Activated CD8-positive, alpha-beta memory T cell treated with anti-CD3 and anti-CD28 coated beads for 48 hours (primary cell): ENCODE measurements around the gene GRIA3.

Experiments used
- DNase-seq, 3 experiments: peaks; one replicate each; pipeline ENCODE4 v3.0.0-alpha.2; 2020; ENCODE audit warnings: low read depth in 2 of 3, low spot score in 2 of 3

The GRIA3 gene

DNA sequence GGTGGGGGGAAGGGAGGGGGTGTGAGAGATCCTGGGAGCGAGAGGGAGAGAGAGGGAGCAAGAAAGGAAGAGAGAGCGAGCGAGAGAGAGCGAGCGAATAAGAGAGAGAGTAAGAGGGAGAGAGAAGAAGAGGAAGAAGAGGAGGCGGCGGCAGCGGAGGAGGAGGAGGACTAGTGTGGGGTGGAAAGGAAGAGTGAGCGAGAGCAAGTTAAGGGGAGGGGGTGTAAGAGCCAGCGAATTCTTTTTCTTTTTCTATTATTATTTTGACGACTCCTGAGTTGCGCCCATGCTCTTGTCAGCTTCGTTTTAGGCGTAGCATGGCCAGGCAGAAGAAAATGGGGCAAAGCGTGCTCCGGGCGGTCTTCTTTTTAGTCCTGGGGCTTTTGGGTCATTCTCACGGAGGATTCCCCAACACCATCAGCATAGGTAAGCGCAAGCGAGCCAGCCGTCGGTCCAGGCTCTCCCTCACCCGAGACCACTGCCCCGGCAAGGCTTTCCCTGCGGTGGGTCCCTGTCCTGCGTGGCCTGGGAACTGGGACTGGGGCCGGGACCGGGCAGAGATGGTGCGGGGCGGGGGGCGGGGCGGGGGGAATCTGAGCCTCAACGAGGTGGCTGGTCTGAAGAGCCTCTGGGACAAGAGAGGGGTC lies at the start of gene GRIA3:
Gene GRIA3, plus strand, starts transcription at position 60 of the 647 bp plus-strand sequence. Its CDS starts 258 bp downstream, at position 318.
- DNase-seq, result no peak

DNA sequence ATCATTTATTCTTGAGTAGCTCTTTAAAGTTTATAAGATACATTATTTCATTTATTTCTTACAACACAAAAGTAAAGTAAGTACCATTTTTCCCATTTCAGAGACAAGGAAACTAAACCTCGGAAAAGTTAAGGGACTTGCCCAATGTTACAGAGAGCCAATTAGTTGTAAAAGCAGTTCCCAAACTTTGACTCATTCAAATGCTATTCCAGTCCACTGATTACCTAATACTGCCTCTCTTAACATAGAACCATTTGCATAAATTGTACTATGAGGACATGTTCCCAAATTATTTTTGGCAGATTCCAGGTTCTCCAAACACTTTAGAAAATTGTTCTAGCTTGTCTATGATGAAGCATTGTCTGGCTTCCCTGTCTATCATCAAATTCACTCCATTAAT lies 45.6 kb upstream of the GRIA3 start:
- DNase-seq, result no peak

DNA sequence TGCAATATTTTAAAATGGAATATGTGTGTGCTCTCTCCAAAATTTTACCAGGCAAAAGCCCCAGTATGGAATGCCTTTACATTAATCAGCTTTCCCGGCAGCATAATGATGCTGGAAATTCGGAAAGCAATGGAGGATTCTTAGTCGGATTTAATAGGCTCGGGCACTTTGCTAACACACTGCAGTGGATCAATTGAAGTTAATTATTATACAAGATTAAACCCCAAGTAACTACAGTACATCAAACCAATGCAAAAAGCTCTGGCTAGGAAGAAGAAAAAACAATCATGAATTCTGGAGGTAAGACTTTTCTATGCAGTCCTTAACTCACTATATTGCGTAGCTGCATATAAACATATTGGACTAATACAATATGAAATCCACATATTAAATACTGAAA lies 43.6 kb upstream of the GRIA3 start:
- no peak for DNase-seq

DNA sequence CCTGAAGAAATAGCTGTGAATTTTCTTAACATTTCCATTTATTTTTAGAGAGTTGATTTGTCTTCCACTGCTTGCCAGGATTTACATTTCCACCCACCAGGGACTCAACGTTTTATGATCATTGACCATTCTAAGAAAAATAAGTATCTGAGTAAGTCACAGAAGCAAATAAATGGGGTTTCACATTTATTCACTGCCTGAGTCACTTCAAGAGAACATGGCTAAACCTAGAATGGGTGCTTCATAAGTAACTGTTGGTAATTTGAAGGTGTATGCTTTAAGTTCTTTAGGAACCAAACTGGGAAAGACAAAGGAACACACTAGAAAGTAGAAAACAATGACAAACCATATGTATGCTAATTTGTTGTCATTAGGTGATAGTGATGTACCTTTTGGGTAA lies 43.2 kb upstream of the GRIA3 start:
- DNase-seq, result no peak

DNA sequence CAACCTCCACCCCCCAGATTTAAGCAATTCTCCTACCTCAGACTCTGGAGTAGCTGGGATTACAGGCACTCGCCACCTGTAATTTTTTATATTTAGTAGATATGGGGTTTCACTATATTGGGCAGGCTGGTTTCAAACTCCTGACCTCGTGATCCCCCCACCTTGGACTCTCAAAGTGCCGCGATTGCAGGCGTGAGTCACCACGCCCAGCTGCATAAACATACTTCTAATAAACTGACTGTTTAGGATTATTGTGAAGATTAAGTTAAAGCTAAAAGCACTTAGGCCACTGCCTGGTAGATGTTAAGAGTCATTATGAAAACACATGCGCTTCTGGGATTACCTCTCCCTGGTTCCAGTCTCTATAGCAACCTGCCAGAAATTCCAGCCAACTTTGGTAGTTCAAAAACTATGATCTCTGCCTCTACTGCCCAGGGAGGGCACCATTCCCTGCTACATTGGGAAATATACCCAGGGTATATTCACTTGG lies 30.2 kb upstream of the GRIA3 start:
- no peak for DNase-seq

DNA sequence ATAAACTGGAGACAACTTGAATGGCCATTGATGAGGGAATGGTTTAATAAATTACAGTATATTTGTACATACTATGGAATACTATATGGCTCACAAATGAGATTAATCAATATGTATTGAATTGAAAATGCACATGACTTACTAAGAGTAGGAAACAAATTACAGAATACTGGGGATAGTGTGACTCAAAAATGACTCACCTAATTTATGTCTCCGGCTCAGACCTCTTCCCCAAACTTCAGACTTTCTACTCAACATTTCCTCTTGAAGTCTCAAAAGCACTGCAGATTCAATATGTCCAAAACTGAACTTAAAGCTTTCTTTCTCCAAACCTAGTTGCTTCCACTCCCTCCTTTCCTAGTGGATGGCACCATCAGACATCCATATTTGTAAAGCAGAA lies 28.8 kb upstream of the GRIA3 start:
- DNase-seq, result no peak

DNA sequence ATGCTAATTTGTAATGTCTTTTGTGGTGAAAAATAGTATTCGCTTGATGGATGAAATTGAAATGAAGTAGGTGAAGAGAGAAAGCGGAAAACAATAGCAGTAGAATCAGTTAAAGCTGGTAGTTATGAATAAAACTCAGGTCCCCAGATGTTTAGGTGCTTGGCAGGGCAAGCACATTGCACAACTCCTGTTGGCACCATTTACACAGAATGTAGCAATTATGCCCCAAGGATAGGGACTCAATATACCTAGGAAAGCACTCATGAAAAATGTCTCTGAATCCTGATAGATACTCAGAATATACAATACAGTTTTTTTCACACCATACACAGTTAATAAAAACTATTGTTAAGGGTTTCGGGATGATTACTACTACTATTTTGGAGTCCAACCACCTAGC lies 26.5 kb upstream of the GRIA3 start:
- DNase-seq, result no peak

DNA sequence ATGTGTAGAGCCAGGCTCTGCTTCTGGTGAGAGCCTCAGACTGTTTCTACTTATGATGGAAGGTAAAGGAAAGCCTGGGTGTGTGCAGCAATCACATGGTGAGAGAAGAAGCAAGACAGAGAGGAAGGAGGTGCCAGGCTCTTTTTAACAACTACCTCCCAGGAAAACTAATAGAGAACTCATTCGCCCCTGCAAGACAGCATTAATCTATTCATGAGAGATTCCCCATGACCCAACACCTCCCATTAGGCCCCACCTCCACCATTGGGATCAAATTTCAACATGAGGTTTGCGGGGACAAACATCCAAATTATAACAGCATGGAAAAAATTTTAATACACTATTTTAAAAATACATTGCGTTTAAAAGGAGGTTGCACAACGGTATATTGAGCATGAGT lies 24.7 kb upstream of the GRIA3 start:
- no peak for DNase-seq

DNA sequence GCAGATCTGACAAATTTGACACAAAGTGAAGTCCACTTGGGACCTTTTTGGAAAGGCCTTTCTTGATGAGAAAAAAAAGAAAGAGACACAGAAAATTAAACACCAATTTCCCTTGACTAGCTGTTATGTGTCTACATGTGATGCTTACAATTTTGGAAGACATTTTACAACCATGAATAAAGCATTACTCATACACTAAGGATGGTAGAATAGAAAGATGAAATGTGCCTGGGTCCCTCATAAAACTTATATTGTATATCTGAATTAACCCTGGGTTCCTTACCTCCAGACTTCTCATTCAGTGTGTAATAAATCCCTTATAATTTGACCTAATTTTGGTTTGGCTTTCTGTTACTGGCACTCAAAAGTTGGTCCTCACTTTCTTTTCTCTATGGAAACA lies 16.5 kb upstream of the GRIA3 start:
- DNase-seq, result no peak

DNA sequence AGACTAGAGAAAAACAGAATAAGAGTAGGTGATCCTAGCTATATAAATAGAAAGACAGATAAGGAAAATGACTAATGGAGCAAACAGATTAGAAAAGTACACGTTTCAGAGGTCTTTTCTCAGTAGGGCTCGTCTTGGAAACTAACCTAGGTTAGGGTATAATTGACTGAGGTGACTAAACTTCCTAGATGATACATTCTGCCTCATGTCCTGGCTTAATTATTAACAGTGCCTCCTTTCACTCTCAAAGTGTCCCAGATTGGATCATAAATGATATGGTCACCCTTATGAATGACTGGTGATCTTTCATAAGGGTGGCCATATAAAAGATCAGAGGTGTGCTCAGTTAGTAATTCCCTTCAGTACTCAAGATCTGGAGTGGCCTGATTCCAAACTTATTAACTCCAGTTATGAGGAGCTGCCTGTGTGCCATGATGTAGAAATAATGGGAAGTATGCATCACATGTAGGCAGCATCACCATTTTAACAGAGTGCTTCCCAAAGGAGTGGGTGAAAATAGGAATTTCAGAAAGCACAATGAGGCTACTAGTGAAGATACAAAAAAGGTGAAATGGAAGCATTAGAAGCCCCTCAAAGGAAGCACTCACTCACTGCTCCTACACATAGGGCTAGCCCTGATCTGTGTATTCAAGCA lies 14.7 kb upstream of the GRIA3 start:
- no peak for DNase-seq

DNA sequence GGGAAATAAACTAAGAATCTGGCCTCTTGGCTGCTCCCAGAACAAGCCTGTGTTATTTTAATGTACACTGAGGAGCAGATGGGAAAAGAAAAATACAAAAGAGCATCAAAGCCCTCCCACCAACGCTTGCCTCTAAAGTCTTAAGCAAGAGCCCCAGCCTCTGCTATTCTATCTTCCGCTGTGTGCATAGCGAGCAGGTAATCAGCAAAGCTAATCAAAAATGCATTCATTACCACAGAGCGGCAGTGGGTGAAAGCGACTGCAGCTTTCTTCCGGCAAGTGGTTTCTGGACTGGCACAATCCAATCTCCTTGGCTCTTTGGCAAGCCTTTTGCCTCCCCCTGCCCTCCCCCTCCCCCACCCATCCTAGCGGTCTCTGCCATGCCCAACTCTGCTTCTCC lies 13.5 kb upstream of the GRIA3 start:
- DNase-seq, result no peak

DNA sequence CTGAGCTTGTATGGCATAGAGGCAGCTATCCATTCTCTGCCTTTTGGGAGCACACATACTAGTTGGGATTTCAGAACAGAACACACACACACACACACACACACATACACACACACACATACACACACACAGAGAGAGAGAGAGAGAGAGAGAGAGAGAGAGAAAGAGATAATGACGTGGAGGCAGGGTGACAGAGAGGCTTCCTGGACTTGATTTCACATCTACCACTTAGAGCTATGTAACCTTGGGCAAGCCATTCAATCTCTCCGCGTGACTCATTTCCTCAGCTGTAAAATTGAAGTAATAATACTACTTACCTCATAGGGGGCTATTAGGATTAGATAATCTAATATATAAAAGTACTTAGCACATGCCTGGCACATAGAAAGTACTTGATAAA lies 12.3 kb upstream of the GRIA3 start:
- no peak for DNase-seq

DNA sequence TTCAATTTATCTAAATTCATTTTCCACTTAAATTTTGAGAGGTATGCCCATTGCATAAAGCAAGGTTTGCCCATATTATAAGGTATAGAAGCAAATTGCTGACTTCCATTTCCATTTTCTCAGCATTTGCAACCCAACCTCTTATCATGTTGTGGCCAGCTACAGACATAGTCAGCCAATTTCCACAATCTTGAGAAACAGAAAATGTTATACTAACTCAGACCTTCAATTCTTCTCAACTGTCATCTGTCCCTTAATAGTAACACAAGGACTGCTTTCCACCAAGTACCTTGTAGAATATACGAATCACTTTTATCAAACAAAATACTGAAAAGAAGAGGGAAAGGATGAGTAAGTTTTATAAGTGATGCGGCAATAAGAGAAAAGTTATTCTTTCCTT lies 11.2 kb upstream of the GRIA3 start:
- DNase-seq, result no peak

DNA sequence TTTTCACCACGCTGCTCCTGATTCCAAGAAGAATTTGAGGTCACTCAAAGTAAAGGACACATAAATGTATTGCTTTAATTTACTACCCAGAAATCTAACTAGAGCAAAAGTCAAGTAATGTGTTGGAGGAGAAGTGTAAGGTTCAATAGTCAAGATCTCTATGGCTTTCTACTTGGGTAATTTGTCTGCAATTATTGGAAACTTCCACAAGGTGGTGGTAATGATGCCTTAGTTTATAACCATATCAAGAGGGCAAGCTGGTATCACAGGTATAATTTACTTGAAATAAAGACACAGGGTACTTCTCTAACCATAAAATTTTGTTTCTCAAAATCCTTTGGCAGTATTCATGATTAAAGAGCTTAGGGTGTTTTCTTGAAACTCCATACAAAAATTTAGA lies 10.2 kb upstream of the GRIA3 start:
- DNase-seq, result no peak

DNA sequence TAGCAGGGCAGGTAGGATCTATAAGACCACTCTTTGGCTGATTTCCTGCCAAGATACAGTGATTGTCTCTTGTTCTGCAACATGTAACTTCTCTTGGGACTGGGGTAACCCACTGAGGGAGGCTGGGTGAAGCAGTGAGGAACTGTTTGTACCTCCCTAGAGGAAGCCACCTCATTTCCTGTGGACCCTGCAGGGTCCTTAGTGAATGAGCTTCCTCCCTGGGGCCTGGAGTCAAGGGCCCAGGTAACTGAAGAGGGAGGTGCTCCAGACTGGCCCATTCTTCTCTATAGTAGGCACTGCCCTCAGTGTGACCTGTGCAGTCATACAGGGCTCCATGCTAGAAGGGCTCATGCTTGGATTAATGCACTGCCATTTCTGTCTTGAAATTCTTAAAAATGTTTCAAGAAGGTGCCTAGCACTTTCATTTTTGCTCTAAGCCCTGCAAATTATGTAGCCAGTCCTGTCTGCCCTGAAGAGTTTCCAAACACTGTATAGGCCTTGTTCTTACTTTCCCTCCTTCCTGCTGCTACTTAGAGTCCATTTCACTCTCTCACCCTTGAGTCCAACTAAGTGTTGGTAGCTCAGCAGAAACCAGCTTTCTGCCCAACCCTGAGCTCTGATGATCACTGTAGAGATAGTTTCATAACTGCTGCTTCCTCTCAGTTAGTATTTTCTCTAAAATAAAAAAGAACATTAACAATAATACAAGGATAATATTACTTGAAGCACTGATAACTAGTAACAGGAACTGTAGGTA lies 8.5 kb upstream of the GRIA3 start:
- DNase-seq, result no peak

DNA sequence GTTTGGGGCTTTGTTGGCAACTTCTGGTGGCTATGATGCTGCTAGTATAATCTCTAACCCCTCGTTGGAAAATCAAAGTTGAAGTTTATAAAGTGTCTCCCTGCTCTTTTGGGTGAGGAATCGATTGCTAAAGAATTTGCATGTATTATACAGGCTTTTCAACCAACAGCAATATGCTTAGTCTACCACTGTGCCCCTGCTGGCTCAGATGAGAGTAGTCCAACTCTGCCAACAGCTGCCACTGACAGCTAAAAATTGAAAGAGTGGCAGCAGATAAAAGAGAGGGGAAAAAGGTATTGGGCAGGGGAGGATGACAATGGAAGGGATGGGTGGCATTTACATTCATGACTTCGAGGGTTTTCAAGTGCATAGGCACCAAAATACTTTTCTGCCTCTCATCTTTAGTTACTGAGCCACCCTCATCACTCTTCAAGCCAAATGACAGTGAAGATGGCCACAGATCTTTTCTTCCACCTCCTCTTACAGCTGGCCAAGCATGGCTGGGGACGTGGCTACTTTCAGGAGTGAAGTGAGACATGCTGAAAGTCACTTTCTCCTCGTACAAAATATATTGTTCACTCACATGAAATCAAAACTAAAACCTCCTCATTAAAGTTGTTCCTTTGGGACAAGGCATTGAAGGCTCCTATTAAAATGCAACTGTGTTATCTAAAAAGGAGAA lies 2.7 kb upstream of the GRIA3 start:
- DNase-seq, result no peak

DNA sequence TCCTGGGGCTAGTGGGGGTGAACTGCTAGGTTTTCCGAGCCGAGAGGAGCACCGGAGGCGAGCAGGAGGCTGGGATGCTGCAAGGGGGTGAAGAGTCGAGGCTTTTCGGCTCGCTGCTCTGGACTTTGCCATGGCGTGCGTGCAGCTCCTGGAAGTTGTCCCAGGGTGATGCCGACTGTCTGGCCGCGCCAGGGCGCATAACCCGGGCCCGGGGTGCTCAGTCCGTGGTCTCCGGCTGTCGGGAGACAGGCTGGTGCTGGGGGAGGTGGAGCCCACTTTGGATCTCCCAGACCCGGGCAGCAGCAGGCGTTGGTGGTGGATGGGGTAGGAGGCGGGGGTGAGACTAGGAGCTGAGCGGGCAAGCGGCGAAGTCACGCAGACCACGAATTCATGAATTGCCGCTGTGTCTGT lies 793 bp downstream of the GRIA3 start:
- no peak for DNase-seq

DNA sequence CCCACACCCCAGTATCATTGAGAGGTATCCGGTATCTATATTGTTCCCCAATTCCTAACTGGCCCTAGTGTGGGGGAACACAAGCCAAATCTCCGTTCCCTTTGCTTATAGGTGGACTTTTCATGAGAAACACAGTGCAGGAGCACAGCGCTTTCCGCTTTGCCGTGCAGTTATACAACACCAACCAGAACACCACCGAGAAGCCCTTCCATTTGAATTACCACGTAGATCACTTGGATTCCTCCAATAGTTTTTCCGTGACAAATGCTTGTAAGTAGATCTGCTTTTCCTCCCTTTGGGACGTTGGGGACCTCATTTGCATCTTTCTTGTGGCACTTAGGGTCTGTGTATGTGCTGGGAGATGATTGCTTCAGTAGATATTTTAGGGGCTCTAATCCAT lies 1.6 kb downstream of the GRIA3 start:
- DNase-seq, result no peak

DNA sequence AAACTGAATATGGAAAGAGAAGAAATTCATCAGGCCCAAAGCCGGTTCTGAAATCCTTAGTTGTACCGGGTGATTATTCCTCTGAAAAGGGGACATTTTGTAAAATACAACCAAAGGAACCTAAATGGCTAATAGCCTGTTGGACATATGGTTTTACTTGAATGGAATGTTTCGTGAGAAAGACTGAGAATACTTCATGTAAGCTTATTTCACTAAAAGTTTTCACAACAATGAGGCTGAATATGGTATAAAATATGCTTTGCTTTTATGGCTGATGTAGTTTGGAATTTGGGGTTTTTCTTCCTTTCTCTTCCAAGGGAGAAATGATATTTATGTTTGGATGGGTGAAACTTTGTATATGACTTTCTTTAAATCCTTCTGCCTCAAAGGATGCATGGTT lies 2.7 kb downstream of the GRIA3 start:
- DNase-seq, result no peak

DNA sequence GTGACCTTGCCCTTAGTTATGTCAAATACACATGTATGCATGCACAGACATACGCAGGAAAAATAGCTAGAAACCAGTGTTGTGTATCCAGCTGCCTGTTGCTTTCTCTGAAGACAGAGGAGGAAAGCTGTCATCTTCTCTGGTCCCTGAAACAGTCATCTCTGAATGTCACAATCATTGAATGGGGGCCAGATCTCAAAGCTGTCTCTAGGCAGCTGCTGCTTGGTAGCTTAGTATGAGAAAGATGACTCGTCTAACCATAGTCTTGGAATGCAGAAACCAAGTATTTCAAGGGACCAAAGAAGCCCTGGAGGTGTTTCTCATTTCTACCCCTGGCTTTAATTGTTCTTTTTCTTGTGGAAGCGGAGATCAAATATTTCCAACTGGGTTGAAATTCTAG lies 4.0 kb downstream of the GRIA3 start:
- DNase-seq, result no peak

DNA sequence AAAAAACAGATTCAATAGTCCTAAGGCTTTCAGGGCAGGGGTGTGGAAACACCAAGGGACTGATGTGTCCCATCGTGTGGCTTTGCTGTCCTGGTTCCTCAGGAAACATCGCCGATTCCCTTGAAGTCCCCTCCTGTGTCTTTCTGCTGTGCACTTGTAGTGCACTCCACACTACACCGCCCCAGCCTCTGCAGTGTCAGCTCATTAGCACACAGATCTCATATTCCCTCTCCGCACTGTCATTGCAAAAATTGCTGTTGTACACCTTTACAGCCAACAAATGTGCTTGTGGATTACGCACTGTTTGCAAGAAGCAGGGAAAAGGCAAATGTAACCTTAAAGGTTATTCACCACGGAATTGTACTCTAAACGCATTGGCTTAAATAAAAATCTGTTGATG lies 5.3 kb downstream of the GRIA3 start:
- DNase-seq, result no peak

DNA sequence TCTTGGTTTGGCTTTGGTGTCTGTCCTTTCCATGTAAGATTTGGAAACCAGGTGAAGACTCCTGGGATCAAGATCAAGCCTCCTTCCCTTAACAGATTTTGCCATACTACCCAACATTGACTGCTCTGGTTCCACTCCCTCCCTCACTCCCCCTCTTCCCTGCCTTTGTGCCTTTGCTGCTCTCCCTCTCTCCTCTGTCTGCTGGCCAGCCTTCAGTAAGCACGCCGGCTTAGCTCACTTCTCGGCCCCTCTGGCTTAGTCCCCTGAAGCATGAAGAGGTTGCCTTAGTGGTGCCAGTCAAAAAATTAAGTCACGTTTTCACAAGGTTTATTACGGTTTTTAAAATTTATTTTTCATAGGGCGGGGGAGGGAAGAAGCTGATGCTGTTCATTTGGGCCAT lies 6.0 kb downstream of the GRIA3 start:
- DNase-seq, result no peak
